Measurements from ENCODE around the gene ACADS.

DNA sequence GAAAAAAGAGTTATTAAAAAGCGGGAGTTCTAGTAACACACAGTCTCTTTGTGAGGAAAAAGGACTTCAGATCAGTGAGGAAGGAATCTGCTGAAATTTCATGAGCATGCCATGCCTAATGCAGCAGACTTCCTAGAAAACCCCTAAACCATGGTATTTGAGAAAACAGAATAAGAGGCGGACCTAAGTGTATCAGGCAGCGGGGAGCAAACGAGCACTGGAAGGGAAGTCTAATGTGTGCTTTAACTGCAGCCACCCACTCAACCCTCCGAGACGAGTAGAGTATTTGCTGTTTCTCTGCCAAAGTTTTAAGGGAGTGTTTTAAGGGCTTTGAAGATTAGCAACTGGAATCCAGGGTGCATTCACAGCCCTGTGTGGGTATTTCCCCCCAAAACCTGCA lies 36.5 kb downstream of the ACADS start:
- TF ChIP-seq NANOG (IDR thresholded peaks at IDR 0.05; ENCODE audit: insufficient read depth, low read depth, low read length, poor library complexity, severe bottlenecking): no peak
- no peak for TF ChIP-seq SP2 (IDR thresholded peaks at IDR 0.05; ENCODE audit: low read length)
- TF ChIP-seq CREB1 (IDR thresholded peaks at IDR 0.05): no peak
